ENCODE results near the gene NFATC1.

GRCh38 chr18:79493211-79493800 is 97.6 kb downstream of the NFATC1 start:
- TF ChIP-seq CTCF (IDR thresholded peaks at IDR 0.05; ENCODE audit: low read depth, low read length) (no peak), EZH2phosphoT487 (IDR thresholded peaks at IDR 0.05; ENCODE audit: low read depth) (no peak)

Measured in OCI-LY3 (cell line).